ENCODE results near the gene BLM. TPM values are rescaled to one million over a fixed set of nuclear protein-coding genes. Genes with fewer than 3 reads are reported as not detected.

BLM gene
- total and polyA plus RNA-seq, 2 donors (not counting 1 experiment from before 2014, with no cell fraction given), result 1.5 to 1.7 TPM

GRCh38 chr15:90761629-90762028 is 44.5 kb downstream of the BLM start:
- H3K4me2 ChIP-seq (ENCODE audit: extremely low read depth, insufficient read depth, low read length), result no peak overlapping the region
- H3K27ac ChIP-seq (ENCODE audit: insufficient read depth, low read length), result no peak overlapping the region
- no peaks in the 10 kb centered on the region for H3K36me3 ChIP-seq (ENCODE audit: control insufficient read depth, insufficient read depth, low read length)

GRCh38 chr15:90762109-90762508 is 45.0 kb downstream of the BLM start:
- Histone ChIP-seq H3K36me3 (ENCODE audit: control insufficient read depth, insufficient read depth, low read length) (no peaks in the 10 kb centered on the region), H3K4me2 (ENCODE audit: extremely low read depth, insufficient read depth, low read length) (no peak overlapping the region), H3K27ac (ENCODE audit: insufficient read depth, low read length) (no peak overlapping the region), H3K27me3 (ENCODE audit: control insufficient read depth, insufficient read depth, low read length) (no peaks in the 10 kb centered on the region), H4K20me1 (ENCODE audit: control insufficient read depth, extremely low read depth, insufficient read depth, low read length) (no peaks in the 10 kb centered on the region), H2AFZ (ENCODE audit: low read length) (no peak overlapping the region), H3K79me2 (ENCODE audit: control insufficient read depth, insufficient read depth, low read length) (no peaks in the 10 kb centered on the region), H3K4me1 (ENCODE audit: control insufficient read depth, extremely low read depth, insufficient read depth, low read length) (no peaks in the 10 kb centered on the region), H3K9ac (ENCODE audit: insufficient read depth, low read length) (no peak overlapping the region), H3K9me3 (ENCODE audit: control insufficient read depth, insufficient read depth, low read depth, low read length) (no peaks in the 10 kb centered on the region), H3K4me3 (replicated peaks in 1 of 4; ENCODE audit: control extremely low read depth in 1 of 4, insufficient read depth in 1 of 4, low read depth in 3 of 4, low read length in 4 of 4) (no peak overlapping the region)
- TF ChIP-seq CTCF (conservative IDR thresholded peaks at IDR 0.05 in 1 of 2, IDR thresholded peaks at IDR 0.05 in 1 of 2; ENCODE audit: low read depth in 1 of 2, low read length in 2 of 2) (no peak), EZH2 (IDR thresholded peaks at IDR 0.05; ENCODE audit: low read length, missing control alignments) (no peak)
- peak in 1 of 2 donors; percentile 87 for DNase-seq (ENCODE audit: low read depth in 2 of 2)

More at GRCh38 chr15:90761629-90762028, 44.5 kb downstream of the BLM start:
- no peaks in the 10 kb centered on the region for H3K79me2 ChIP-seq (ENCODE audit: control insufficient read depth, insufficient read depth, low read length)
- no peaks in the 10 kb centered on the region for H3K9me3 ChIP-seq (ENCODE audit: control insufficient read depth, insufficient read depth, low read depth, low read length)
- no peaks in the 10 kb centered on the region for H3K4me1 ChIP-seq (ENCODE audit: control insufficient read depth, extremely low read depth, insufficient read depth, low read length)
- DNase-seq (ENCODE audit: low read depth in 2 of 2), result no peak
- H4K20me1 ChIP-seq (ENCODE audit: control insufficient read depth, extremely low read depth, insufficient read depth, low read length), result no peaks in the 10 kb centered on the region
- no peak overlapping the region for H2AFZ ChIP-seq (ENCODE audit: low read length)
- H3K9ac ChIP-seq (ENCODE audit: insufficient read depth, low read length), result no peak overlapping the region
- H3K27me3 ChIP-seq (ENCODE audit: control insufficient read depth, insufficient read depth, low read length), result no peaks in the 10 kb centered on the region
- no peak overlapping the region for H3K4me3 ChIP-seq (replicated peaks in 1 of 4; ENCODE audit: control extremely low read depth in 1 of 4, insufficient read depth in 1 of 4, low read depth in 3 of 4, low read length in 4 of 4)
- TF ChIP-seq EZH2 (IDR thresholded peaks at IDR 0.05; ENCODE audit: low read length, missing control alignments) (no peak), CTCF (conservative IDR thresholded peaks at IDR 0.05 in 1 of 2, IDR thresholded peaks at IDR 0.05 in 1 of 2; ENCODE audit: low read depth in 1 of 2, low read length in 2 of 2) (no peak)

- H2AFZ ChIP-seq (ENCODE audit: low read length), result no peak overlapping the region
- H3K27me3 ChIP-seq (ENCODE audit: control insufficient read depth, insufficient read depth, low read length), result no peaks in the 10 kb centered on the region
- H3K79me2 ChIP-seq (ENCODE audit: control insufficient read depth, insufficient read depth, low read length), result no peaks in the 10 kb centered on the region
- no peaks in the 10 kb centered on the region for H4K20me1 ChIP-seq (ENCODE audit: control insufficient read depth, extremely low read depth, insufficient read depth, low read length)
- no peaks in the 10 kb centered on the region for H3K9me3 ChIP-seq (ENCODE audit: control insufficient read depth, insufficient read depth, low read depth, low read length)
- no peaks in the 10 kb centered on the region for H3K4me1 ChIP-seq (ENCODE audit: control insufficient read depth, extremely low read depth, insufficient read depth, low read length)
- no peak for DNase-seq (ENCODE audit: low read depth in 2 of 2)
- H3K27ac ChIP-seq (ENCODE audit: insufficient read depth, low read length), result no peak overlapping the region
- no peak overlapping the region for H3K4me3 ChIP-seq (replicated peaks in 1 of 4; ENCODE audit: control extremely low read depth in 1 of 4, insufficient read depth in 1 of 4, low read depth in 3 of 4, low read length in 4 of 4)
- TF ChIP-seq CTCF (conservative IDR thresholded peaks at IDR 0.05 in 1 of 2, IDR thresholded peaks at IDR 0.05 in 1 of 2; ENCODE audit: low read depth in 1 of 2, low read length in 2 of 2), result no peak
- TF ChIP-seq EZH2 (IDR thresholded peaks at IDR 0.05; ENCODE audit: low read length, missing control alignments), result no peak
- H3K36me3 ChIP-seq (ENCODE audit: control insufficient read depth, insufficient read depth, low read length), result no peaks in the 10 kb centered on the region
- H3K9ac ChIP-seq (ENCODE audit: insufficient read depth, low read length), result no peak overlapping the region
- no peak overlapping the region for H3K4me2 ChIP-seq (ENCODE audit: extremely low read depth, insufficient read depth, low read length)
Observed at GRCh38 chr15:90763366-90764099, 46.4 kb downstream of the BLM start.
